Measurements from ENCODE around the gene CEP131. TPM values are rescaled to one million over a fixed set of nuclear protein-coding genes. Genes with fewer than 3 reads are reported as not detected.

CEP131 gene
- total and polyA plus RNA-seq, 2 donors (not counting 3 experiments of a cell fraction or from before 2014, with no cell fraction given): 5.3 to 17.9 TPM

DNA sequence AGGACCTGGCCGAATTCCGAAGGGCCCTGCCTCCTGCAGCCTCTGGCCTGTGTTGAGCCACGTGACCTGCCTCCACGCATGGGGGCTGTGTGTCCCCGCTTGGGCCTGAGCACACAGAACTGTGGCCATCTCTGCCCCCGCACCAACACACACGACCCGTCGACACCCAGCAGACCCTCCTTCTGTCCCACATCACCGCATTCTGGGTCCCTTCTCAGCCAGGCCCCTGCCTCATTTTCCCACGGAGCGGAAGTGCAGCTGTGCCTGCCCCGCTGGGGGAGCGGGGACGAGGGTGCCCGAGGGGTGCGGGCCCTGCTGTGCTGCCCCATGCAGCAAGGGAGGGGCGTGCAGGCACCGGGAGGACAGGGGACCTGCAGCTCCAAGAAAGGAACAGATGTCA is 34.8 kb upstream of the CEP131 start:
- Histone ChIP-seq H3K4me1 (ENCODE audit: control insufficient read depth, extremely low read depth, insufficient read depth, low read length) (no peaks in the 10 kb centered on the region), H3K27ac (ENCODE audit: insufficient read depth, low read depth, low read length) (no peak overlapping the region), H3K4me2 (ENCODE audit: insufficient read depth, low read length) (no peak overlapping the region), H3K4me3 (replicated peaks in 1 of 3; ENCODE audit: insufficient read depth in 1 of 3, low read depth in 1 of 3, low read length in 3 of 3) (no peak overlapping the region), H2AFZ (ENCODE audit: low read depth, low read length) (no peak overlapping the region), H3K79me2 (ENCODE audit: control insufficient read depth, insufficient read depth, low read length) (no peaks in the 10 kb centered on the region), H3K9me1 (replicated peaks; ENCODE audit: control insufficient read depth, extremely low read depth, insufficient read depth, low read length) (no peaks in the 10 kb centered on the region), H4K20me1 (replicated peaks; ENCODE audit: control insufficient read depth, extremely low read depth, insufficient read depth, low read length) (no peaks in the 10 kb centered on the region), H3K9me3 (replicated peaks; ENCODE audit: control insufficient read depth, insufficient read depth, low read length) (no peaks in the 10 kb centered on the region), H3K36me3 (ENCODE audit: control insufficient read depth in 2 of 2, extremely low read depth in 1 of 2, insufficient read depth in 2 of 2, low read length in 2 of 2) (peaks cover 0 to 41% of the 10 kb centered on the region in 2 experiments), H3K27me3 (ENCODE audit: control insufficient read depth in 2 of 2, insufficient read depth in 2 of 2, low read length in 2 of 2) (no peaks in the 10 kb centered on the region), H3K9ac (replicated peaks; ENCODE audit: extremely low read depth, insufficient read depth, low read length) (no peak overlapping the region)
- no TSS peak for BruUV-seq (replicated peaks)
- ChIA-PET POLR2A (no interaction called here), CTCF (interaction anchor here (6.3 kb wide), 1 partner anchor 226 kb away, joined by 117 read pairs; no protein-coding TSS in a partner anchor)
- dilution Hi-C loops (cut with MboI; ENCODE audit: extremely low pct_ligation_motif_present, low sequenced_read_pairs) (no loop called here), intact Hi-C loops (cut with micrococcal nuclease) (no loop called here)
- TF ChIP-seq POLR2A (IDR thresholded peaks at IDR 0.05; ENCODE audit: low read depth, low read length) (no peak), EZH2 (IDR thresholded peaks at IDR 0.05; ENCODE audit: borderline replicate concordance, low read depth, low read length, severe bottlenecking) (no peak), MAX (IDR thresholded peaks at IDR 0.05; ENCODE audit: insufficient read depth, insufficient read length) (no peak), GATA2 (IDR thresholded peaks at IDR 0.05; ENCODE audit: insufficient read depth, insufficient read length, low read depth, low read length) (no peak), FOS (IDR thresholded peaks at IDR 0.05; ENCODE audit: borderline replicate concordance, insufficient read depth, low read length) (no peak), JUN (IDR thresholded peaks at IDR 0.05; ENCODE audit: borderline replicate concordance, insufficient read depth, insufficient read length, low read depth) (no peak), POLR2AphosphoS5 (IDR thresholded peaks at IDR 0.05; ENCODE audit: insufficient read depth, low read depth, low read length) (no peak), MYC (IDR thresholded peaks at IDR 0.05; ENCODE audit: low read depth, low read length) (no peak)
- TF ChIP-seq, protein P1, sequence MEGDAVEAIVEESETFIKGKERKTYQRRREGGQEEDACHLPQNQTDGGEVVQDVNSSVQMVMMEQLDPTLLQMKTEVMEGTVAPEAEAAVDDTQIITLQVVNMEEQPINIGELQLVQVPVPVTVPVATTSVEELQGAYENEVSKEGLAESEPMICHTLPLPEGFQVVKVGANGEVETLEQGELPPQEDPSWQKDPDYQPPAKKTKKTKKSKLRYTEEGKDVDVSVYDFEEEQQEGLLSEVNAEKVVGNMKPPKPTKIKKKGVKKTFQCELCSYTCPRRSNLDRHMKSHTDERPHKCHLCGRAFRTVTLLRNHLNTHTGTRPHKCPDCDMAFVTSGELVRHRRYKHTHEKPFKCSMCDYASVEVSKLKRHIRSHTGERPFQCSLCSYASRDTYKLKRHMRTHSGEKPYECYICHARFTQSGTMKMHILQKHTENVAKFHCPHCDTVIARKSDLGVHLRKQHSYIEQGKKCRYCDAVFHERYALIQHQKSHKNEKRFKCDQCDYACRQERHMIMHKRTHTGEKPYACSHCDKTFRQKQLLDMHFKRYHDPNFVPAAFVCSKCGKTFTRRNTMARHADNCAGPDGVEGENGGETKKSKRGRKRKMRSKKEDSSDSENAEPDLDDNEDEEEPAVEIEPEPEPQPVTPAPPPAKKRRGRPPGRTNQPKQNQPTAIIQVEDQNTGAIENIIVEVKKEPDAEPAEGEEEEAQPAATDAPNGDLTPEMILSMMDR (IDR thresholded peaks at IDR 0.05; ENCODE audit: extremely low read depth in 1 of 2, insufficient read depth in 1 of 2, low read depth in 1 of 2, low read length in 2 of 2): no peak
- no peak for FAIRE-seq
- no peak for DNase-seq (ENCODE audit: low read depth, low spot score)
